GM12865 (cell line): ENCODE results near the gene RCCD1.

ENCODE experiments used
- DNase-seq: peaks from one replicate; pipeline ENCODE4 v3.0.0; 2010; ENCODE audit warnings: low read depth
- H3K4me3 ChIP-seq: 2 replicates; pipeline ENCODE4 v1.5.1; 2011; ENCODE audit warnings: mild to moderate bottlenecking, low read depth, low read length, control low read depth
- CTCF ChIP-seq: IDR thresholded peaks from 2 replicates; pipeline ENCODE4 v1.5.1; 2011; ENCODE audit warnings: low read length, control low read depth, low read depth, inconsistent platforms; ENCODE audit not compliant: insufficient read depth; ENCODE audit errors: missing control alignments

The RCCD1 gene

GRCh38 chr15:90936823-90937222, 17.9 kb upstream of the RCCD1 start:
- DNase-seq = no peak
- no peak overlapping the region for H3K4me3 ChIP-seq
- TF ChIP-seq CTCF = no peak

DNA sequence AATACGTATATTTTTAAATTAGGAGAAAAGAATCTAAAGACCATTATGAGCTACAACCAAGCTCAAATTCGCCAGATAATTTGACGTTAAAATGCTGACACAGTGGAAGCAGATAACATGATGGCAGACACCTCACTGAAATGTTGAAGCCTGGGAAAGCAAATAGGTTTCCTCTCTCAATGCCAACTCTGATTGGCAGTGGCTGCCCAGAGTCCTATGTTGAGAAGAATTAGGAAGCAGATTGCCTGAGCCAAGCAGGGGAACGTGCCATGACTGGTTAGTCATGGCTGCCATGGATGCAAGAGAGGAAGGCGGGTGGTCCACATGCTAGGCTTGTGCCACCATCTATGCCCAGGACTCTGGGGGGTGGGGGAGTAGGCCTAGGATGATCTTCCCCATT, 16.4 kb upstream of the RCCD1 start:
- TF ChIP-seq CTCF = no peak
- no peak overlapping the region for H3K4me3 ChIP-seq
- DNase-seq = no peak

DNA sequence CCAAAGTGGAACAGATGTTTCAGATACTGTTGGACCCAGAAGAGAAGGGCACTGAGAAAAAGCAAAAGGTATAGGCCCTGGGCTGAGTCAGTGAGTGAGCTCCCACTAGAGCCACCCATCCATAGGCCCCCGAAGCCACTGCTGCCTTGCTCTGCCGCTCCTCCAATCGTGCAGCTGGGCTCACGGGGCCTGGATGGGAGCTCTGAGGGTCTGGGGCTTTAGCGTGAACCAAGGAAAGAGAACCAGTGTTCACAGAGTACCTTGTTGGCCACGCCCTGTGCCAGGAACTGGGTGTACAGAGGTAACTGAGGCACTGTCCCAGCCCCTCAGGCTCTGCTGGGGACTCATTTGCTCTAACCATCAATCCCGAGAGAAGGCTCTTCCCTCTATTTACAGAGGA, 14.9 kb upstream of the RCCD1 start:
- H3K4me3 ChIP-seq = no peak overlapping the region
- TF ChIP-seq CTCF = no peak
- no peak for DNase-seq

DNA sequence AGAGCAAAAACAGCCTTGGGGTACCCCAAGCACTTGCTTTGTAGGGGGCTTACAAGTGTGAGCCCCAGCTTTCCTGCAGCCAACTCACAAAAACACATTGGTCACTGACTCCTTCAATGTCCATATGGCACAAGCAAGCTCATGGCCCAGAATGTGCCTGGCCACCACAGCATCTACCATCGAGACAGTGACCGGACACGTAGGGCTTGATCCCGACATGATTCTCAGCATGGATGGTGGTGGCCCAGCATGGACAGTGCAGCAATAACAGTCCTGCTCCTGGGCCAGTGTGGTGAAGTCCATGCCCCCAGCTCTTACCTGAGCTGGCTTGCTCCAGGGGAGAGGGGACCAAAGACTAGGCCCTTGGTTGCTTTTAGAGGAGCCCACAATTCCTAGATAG, 13.6 kb upstream of the RCCD1 start:
- DNase-seq = no peak
- TF ChIP-seq CTCF = no peak
- H3K4me3 ChIP-seq = no peak overlapping the region

DNA sequence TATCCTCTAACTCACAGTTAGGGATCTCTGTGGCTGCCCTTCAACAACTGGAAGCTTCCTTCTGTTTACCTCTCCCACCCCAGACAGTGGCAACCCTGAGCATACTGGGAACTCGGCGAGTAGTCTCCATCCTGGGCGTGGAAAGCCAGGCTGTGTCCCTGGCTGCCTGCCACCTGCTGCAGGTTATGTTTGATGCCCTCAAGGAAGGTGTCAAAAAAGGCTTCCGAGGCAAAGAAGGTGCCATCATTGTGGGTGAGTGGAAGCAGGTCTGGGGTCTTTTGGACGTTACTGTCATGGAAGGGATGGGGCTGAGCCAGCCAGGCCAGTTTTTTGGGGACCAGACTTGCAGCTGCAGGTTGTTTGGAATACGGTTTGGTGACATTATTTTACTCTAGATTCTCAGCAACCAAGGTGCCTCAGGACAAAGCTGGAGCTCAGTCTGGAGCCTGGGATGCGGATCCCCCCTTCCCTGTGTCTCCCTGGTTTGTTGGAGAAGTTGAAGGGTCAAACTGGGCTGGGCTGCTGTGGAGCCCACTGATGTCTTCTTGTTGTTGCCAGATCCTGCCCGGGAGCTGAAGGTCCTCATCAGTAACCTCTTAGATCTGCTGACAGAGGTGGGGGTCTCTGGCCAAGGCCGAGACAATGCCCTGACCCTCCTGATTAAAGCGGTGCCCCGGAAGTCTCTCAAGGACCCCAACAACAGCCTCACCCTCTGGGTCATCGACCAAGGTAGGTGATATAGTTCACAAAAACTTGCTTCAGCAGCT, 12.1 kb upstream of the RCCD1 start:
- DNase-seq = no peak
- H3K4me3 ChIP-seq = no peak overlapping the region
- no peak for TF ChIP-seq CTCF

DNA sequence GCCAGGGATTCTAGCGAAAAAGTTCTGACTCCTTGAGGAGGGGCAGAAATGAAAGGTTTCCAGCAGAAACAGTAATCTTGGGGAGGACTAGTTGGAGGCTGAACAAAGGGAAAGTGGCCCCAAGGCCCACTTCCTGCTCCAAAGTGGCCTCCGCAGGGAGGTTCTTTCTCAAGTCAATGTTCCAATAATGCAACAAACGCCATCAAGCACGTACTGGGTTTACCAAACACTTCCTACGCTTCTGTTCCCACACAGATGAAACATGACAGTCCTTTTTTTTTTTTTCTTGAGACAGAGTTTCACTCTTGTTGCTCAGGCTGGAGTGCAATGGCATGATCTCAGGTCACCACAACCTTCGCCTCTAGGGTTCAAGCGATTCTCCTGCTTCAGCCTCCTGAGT, 9.6 kb upstream of the RCCD1 start:
- DNase-seq = no peak
- H3K4me3 ChIP-seq = no peak overlapping the region
- TF ChIP-seq CTCF = no peak

DNA sequence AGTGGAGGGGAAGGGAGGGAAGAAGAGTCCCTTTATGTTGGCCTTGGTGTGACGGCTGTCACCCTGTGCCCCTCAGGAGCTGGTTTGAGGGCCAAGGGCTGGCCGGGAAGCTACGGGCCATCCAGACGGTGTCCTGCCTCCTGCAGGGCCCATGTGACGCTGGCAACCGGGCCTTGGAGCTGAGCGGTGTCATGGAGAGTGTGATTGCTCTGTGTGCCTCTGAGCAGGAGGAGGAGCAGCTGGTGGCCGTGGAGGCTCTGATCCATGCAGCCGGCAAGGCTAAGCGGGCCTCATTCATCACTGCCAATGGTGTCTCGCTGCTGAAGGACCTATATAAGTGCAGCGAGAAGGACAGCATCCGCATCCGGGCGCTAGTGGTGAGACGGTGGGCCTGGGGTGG, 8.1 kb upstream of the RCCD1 start:
- DNase-seq = no peak
- TF ChIP-seq CTCF = no peak
- H3K4me3 ChIP-seq = no peak overlapping the region
